Right lung (tissue), 5 donors: ENCODE data around the gene PYHIN1. TPM values are rescaled to one million over a fixed set of nuclear protein-coding genes. Genes with fewer than 3 reads are reported as not detected.

ENCODE experiments used
- DNase-seq, 2 donors: peaks; one replicate each; pipeline ENCODE4 v3.0.0-alpha.2; 2013
- polyA plus RNA-seq, 5 donors: library from polyadenylated mRNA; unstranded; fragments of 120-200 nt; gene quantifications; one replicate each; pipeline versions ENCODE4 v1.2.1 to v1.2.3, GENCODE V29; 2013; ENCODE audit warnings: inconsistent platforms in 1 of 5, low replicate concordance in 1 of 5; ENCODE audit not compliant: insufficient read length in 5 of 5, insufficient read depth in 1 of 5

The PYHIN1 gene
- polyA plus RNA-seq, 5 donors, result 0.44 to 1.4 (median 0.82) TPM

DNA sequence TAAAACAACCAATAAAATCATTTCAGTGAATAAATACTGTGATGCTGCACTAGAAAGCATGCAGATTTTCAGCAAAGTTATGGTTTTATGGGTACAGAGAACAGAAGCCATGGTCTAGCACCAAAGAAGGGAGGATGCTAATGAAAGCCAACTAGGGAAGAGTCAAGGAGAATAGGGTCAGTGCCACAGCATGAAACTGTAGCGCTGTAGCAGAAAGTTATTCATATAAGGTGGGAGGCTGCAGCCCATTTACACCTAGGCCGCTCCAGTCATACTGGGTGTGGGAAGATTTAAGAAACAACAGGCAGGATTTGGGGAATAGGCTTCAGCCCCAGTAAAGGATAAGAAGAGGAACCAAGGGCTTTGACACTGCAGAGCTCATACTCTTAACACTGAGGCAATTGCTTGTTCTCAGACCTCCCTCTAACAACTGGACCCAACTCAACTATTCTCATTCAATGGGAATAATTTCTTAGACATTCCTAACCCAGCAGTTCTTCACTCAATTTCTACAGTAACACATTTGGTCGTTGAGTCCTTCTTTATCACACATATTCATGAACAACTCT is 82.7 kb downstream of the PYHIN1 start:
- no peak for DNase-seq

DNA sequence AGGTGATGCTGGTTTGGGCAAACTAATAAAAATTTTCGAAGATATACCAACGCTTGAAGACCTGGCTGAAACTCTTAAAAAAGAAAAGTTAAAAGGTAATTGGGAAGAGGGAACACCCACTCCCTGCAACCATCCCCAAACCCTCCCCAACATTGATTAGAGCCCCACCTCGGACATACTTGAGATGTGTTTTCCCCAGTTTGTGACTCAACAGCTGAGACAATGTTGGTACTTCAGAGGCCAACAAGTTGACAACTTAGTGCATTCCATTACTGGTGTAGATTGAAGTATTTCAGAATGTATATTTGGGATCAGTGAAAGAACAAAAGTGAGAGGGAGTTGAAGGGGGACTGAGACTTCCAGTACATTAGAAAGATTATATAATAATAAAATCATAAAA is 83.5 kb downstream of the PYHIN1 start:
- DNase-seq, result no peak

DNA sequence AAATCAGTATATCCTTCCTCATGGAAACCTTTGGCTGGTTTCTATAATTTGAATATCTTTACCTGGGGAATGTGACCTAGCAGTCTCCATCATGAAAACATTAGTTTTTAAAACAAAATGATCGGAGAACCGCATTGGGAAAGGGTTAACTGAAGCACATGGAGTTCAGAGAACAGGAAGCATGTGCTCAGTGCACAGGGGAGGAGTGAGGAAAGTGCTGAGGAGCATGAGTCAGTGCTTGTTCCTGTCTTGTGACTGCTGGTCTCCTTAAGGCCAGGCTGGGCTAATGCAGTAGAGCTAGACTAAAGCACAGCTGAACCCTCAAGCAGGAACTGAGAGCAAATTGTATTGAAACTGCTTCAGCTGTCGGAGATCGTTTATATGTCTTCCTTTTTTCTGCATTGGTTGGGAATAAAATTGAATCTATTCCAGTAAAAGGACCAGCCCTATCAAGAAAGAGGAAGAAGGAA is 84.1 kb downstream of the PYHIN1 start:
- DNase-seq, result no peak

DNA sequence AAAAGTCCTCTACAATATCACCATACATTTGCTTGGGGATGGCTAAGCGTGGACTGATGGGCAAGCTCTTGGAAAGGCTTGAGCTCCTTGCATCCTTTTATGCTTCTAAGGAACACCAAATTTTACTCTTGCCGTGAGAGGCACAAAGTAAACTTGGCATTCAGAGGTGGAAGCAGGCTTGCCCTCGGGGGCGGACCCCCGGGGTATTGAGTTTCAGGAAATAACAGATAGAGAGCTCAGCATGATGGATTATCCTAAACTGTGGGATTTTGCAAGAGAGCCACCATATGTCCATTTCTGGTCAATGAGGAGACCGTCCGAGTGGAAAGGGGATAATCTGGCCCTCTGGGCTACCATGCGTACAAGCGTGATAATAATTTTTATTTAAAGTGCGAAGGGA is 92.4 kb downstream of the PYHIN1 start:
- no peak for DNase-seq

DNA sequence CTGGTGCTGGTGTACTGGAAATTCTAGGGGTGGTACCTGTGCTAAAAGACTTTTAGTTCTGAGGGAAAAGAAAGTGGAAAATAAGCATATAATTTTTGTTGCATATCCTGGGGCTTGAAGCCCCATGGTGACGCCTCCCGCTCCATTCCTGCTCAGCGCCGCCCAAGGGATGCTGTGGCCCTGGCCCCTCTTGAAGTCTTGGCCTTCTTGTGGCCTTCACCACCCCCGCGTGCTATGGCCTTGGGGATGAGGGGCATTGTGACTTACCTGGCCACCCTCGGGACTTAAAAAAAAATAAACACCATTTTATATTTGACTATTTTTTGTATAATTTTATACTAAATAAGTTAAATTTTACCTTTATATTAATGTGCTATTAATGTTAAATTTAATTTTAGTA is 93.7 kb downstream of the PYHIN1 start:
- DNase-seq, result no peak

Other genes starting within 250 kb of the PYHIN1 start
- 10 to 100 TPM in 2 of 5 donors, 1 to 10 TPM in 3; 8.3 to 26.4 (median 8.9) TPM for gene SPTA1, start 244.8 kb upstream of the PYHIN1 start, polyA plus RNA-seq
- gene OR6K2, start 230.9 kb upstream of the PYHIN1 start, polyA plus RNA-seq, result not detected
- gene OR6K3, start 210.8 kb upstream of the PYHIN1 start, polyA plus RNA-seq, result under 1 TPM in 2 of 5 donors, not detected in 3; 0.09 TPM
- gene OR6K6, start 176.8 kb upstream of the PYHIN1 start, polyA plus RNA-seq, result not detected
- not detected for gene OR6N1, start 159.4 kb upstream of the PYHIN1 start, polyA plus RNA-seq
- not detected for gene OR6N2, start 150.3 kb upstream of the PYHIN1 start, polyA plus RNA-seq
- gene MNDA, start 100.2 kb upstream of the PYHIN1 start, polyA plus RNA-seq, result 1 to 10 TPM; 4.3 to 6.9 (median 4.8) TPM
- 100 to 1,000 TPM in 3 of 5 donors, 10 to 100 TPM in 2; 70.2 to 134 (median 118) TPM for gene IFI16, start 78.4 kb downstream of the PYHIN1 start, polyA plus RNA-seq
- under 1 TPM; 0.26 to 0.56 (median 0.28) TPM for gene AIM2, start 145.2 kb downstream of the PYHIN1 start, polyA plus RNA-seq
- gene CADM3, start 240.1 kb downstream of the PYHIN1 start, polyA plus RNA-seq, result 1 to 10 TPM in 4 of 5 donors, under 1 TPM in 1; 0.93 to 2.5 (median 2.0) TPM